ENCODE data around the gene CDH4. TPM values are rescaled to one million over a fixed set of nuclear protein-coding genes. Genes with fewer than 3 reads are reported as not detected.

CDH4 gene
- total RNA-seq, 1 experiment from 2014 or later = 5.3 TPM

DNA sequence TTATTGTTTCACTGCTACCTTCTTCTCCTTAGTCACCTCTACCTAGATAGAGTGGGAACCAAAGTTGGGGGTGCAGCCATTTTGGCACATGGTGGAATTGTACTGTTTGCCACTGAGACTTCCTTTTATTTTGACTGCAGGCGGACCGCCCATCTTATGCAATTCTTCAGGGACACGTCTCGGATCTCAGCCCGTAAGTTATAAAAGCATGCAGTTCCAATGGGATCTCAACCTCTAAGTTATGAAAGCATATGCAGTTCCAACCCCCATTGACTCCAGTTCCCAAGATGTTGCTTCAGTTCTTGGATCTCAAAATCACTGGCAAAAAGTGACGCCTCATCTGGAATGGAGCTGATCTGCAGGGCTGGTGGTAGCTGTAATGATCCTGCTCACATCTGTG lies 41.2 kb upstream of the CDH4 start (continued):
- TF ChIP-seq ZNF396 (CRISPR knock-in tag; IDR thresholded peaks at IDR 0.05; ENCODE audit: borderline replicate concordance) (no peak), TEAD1 (CRISPR knock-in tag; IDR thresholded peaks at IDR 0.05) (no peak)

DNA sequence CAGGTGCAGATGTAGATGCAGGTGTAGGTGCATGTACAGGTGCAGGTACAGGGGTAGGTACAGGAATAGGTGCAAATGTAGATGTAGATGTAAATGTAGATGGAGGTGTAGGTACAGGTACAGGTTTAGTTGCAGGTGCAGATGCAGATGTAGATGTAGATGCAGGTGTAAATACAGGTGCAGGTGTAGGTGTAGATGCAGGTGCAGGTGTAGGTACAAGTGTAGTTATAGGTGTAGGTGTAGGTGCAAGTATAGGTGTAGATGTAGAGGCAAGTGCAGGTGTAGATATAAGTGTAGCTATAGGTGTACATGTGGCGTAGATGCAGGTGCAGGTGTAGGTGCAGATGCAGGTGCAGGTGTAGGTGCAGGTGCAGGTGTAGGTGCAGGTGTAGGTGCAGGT lies 34.2 kb upstream of the CDH4 start:
- H3K4me3 Mint-ChIP-seq = no peak overlapping the region
- H3K27ac Mint-ChIP-seq = no peak overlapping the region
- CTCF ChIA-PET = no interaction called here
- H3K36me3 Mint-ChIP-seq = peaks cover 8% of the 10 kb centered on the region; the same call in 1 of the 2 replicates
- TF ChIP-seq, protein P1, sequence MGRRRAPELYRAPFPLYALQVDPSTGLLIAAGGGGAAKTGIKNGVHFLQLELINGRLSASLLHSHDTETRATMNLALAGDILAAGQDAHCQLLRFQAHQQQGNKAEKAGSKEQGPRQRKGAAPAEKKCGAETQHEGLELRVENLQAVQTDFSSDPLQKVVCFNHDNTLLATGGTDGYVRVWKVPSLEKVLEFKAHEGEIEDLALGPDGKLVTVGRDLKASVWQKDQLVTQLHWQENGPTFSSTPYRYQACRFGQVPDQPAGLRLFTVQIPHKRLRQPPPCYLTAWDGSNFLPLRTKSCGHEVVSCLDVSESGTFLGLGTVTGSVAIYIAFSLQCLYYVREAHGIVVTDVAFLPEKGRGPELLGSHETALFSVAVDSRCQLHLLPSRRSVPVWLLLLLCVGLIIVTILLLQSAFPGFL (CRISPR knock-in tag; IDR thresholded peaks at IDR 0.05; ENCODE audit: borderline replicate concordance) = no peak
- TF ChIP-seq NR1H2 (CRISPR knock-in tag; IDR thresholded peaks at IDR 0.05) (no peak), ZNF263 (CRISPR knock-in tag; IDR thresholded peaks at IDR 0.05; ENCODE audit: low read depth) (no peak)
- TF ChIP-seq, protein P2, sequence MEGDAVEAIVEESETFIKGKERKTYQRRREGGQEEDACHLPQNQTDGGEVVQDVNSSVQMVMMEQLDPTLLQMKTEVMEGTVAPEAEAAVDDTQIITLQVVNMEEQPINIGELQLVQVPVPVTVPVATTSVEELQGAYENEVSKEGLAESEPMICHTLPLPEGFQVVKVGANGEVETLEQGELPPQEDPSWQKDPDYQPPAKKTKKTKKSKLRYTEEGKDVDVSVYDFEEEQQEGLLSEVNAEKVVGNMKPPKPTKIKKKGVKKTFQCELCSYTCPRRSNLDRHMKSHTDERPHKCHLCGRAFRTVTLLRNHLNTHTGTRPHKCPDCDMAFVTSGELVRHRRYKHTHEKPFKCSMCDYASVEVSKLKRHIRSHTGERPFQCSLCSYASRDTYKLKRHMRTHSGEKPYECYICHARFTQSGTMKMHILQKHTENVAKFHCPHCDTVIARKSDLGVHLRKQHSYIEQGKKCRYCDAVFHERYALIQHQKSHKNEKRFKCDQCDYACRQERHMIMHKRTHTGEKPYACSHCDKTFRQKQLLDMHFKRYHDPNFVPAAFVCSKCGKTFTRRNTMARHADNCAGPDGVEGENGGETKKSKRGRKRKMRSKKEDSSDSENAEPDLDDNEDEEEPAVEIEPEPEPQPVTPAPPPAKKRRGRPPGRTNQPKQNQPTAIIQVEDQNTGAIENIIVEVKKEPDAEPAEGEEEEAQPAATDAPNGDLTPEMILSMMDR (IDR thresholded peaks at IDR 0.05) = no peak
- DNase-seq (ENCODE audit: low spot score) (no peak), ATAC-seq (no peak)
- H3K9me3 Mint-ChIP-seq = peaks cover 16% of the 10 kb centered on the region
- no peaks in the 10 kb centered on the region for H3K4me1 Mint-ChIP-seq
- H3K27me3 Mint-ChIP-seq (ENCODE audit: low read depth) = peaks cover 94% of the 10 kb centered on the region
- POLR2A ChIA-PET = no interaction called here

DNA sequence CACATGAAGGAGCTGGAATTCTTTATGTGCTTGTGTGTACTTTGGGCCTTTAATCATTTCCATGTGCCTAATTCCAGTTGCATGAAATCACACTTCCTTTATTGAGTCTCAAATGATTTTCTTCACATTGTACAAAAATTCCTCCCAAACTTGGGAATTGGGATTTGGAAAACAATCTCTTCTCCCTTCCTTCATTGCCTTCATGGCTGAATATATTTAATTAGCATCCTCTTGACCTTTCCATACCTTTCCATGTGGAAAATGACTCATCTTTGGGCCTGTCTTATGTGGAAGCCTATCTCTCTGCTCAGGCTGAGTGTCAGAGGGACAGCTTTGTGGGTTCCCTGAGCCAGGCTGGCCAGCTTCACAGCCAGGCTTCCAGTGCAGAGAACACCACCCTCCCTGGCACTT lies 33.0 kb upstream of the CDH4 start:
- POLR2A ChIA-PET = no interaction called here
- CTCF ChIA-PET = interaction anchor here (1.5 kb wide), 1 partner anchor 10 kb away, joined by 3 read pairs; no protein-coding TSS in a partner anchor
- no peaks in the 10 kb centered on the region for H3K4me1 Mint-ChIP-seq
- no peak for DNase-seq (ENCODE audit: low spot score)
- H3K27me3 Mint-ChIP-seq (ENCODE audit: low read depth) = peaks cover 97% of the 10 kb centered on the region
- H3K9me3 Mint-ChIP-seq = peaks cover 16% of the 10 kb centered on the region
- H3K27ac Mint-ChIP-seq = no peak overlapping the region
- peaks cover 4% of the 10 kb centered on the region; the same call in 1 of the 2 replicates for H3K36me3 Mint-ChIP-seq
- no peak for ATAC-seq
- H3K4me3 Mint-ChIP-seq = no peak overlapping the region
- TF ChIP-seq PRRX2 (CRISPR knock-in tag; IDR thresholded peaks at IDR 0.05) = no peak
- no peak for TF ChIP-seq JAZF1 (CRISPR knock-in tag; IDR thresholded peaks at IDR 0.05)
- TF ChIP-seq ZNF317 (CRISPR knock-in tag; IDR thresholded peaks at IDR 0.05; ENCODE audit: borderline replicate concordance, low read depth) = no peak
- TF ChIP-seq ZNF121 (CRISPR knock-in tag; IDR thresholded peaks at IDR 0.05) = no peak
- TF ChIP-seq NFYB (CRISPR knock-in tag; conservative IDR thresholded peaks at IDR 0.05; ENCODE audit: low read depth) = no peak
- TF ChIP-seq NR1H2 (CRISPR knock-in tag; IDR thresholded peaks at IDR 0.05) = no peak
- TF ChIP-seq, protein P3, sequence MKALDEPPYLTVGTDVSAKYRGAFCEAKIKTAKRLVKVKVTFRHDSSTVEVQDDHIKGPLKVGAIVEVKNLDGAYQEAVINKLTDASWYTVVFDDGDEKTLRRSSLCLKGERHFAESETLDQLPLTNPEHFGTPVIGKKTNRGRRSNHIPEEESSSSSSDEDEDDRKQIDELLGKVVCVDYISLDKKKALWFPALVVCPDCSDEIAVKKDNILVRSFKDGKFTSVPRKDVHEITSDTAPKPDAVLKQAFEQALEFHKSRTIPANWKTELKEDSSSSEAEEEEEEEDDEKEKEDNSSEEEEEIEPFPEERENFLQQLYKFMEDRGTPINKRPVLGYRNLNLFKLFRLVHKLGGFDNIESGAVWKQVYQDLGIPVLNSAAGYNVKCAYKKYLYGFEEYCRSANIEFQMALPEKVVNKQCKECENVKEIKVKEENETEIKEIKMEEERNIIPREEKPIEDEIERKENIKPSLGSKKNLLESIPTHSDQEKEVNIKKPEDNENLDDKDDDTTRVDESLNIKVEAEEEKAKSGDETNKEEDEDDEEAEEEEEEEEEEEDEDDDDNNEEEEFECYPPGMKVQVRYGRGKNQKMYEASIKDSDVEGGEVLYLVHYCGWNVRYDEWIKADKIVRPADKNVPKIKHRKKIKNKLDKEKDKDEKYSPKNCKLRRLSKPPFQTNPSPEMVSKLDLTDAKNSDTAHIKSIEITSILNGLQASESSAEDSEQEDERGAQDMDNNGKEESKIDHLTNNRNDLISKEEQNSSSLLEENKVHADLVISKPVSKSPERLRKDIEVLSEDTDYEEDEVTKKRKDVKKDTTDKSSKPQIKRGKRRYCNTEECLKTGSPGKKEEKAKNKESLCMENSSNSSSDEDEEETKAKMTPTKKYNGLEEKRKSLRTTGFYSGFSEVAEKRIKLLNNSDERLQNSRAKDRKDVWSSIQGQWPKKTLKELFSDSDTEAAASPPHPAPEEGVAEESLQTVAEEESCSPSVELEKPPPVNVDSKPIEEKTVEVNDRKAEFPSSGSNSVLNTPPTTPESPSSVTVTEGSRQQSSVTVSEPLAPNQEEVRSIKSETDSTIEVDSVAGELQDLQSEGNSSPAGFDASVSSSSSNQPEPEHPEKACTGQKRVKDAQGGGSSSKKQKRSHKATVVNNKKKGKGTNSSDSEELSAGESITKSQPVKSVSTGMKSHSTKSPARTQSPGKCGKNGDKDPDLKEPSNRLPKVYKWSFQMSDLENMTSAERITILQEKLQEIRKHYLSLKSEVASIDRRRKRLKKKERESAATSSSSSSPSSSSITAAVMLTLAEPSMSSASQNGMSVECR (CRISPR knock-in tag; IDR thresholded peaks at IDR 0.05; ENCODE audit: borderline replicate concordance) = no peak
- TF ChIP-seq CREM (CRISPR knock-in tag; IDR thresholded peaks at IDR 0.05) = no peak
- no peak for TF ChIP-seq HMGA2 (CRISPR knock-in tag; IDR thresholded peaks at IDR 0.05)
- TF ChIP-seq, protein P4, sequence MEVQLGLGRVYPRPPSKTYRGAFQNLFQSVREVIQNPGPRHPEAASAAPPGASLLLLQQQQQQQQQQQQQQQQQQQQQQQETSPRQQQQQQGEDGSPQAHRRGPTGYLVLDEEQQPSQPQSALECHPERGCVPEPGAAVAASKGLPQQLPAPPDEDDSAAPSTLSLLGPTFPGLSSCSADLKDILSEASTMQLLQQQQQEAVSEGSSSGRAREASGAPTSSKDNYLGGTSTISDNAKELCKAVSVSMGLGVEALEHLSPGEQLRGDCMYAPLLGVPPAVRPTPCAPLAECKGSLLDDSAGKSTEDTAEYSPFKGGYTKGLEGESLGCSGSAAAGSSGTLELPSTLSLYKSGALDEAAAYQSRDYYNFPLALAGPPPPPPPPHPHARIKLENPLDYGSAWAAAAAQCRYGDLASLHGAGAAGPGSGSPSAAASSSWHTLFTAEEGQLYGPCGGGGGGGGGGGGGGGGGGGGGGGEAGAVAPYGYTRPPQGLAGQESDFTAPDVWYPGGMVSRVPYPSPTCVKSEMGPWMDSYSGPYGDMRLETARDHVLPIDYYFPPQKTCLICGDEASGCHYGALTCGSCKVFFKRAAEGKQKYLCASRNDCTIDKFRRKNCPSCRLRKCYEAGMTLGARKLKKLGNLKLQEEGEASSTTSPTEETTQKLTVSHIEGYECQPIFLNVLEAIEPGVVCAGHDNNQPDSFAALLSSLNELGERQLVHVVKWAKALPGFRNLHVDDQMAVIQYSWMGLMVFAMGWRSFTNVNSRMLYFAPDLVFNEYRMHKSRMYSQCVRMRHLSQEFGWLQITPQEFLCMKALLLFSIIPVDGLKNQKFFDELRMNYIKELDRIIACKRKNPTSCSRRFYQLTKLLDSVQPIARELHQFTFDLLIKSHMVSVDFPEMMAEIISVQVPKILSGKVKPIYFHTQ (CRISPR knock-in tag; IDR thresholded peaks at IDR 0.05) = no peak
- TF ChIP-seq, protein P5, sequence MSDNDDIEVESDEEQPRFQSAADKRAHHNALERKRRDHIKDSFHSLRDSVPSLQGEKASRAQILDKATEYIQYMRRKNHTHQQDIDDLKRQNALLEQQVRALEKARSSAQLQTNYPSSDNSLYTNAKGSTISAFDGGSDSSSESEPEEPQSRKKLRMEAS (CRISPR knock-in tag; IDR thresholded peaks at IDR 0.05) = no peak
- no peak for TF ChIP-seq RORB (CRISPR knock-in tag; IDR thresholded peaks at IDR 0.05)
- no peak for TF ChIP-seq GRHL2 (CRISPR knock-in tag; IDR thresholded peaks at IDR 0.05; ENCODE audit: insufficient replicate concordance, severe bottlenecking)
- TF ChIP-seq, protein P2 (IDR thresholded peaks at IDR 0.05) = no peak
- no peak for TF ChIP-seq SMAD3 (CRISPR knock-in tag; IDR thresholded peaks at IDR 0.05; ENCODE audit: borderline replicate concordance)
- TF ChIP-seq ZBTB21 (CRISPR knock-in tag; IDR thresholded peaks at IDR 0.05; ENCODE audit: borderline replicate concordance) = no peak
